Neural cell (in vitro differentiated cells): ENCODE data around the gene VAV2. TPM values are rescaled to one million over a fixed set of nuclear protein-coding genes. Genes with fewer than 3 reads are reported as not detected.
A peak's percentile ranks its signal among the peaks of the same experiment; 100 is the strongest.

Experiments
- H2AFZ ChIP-seq: fragments of 200-600, 300-800 bp; sonication (generic), shearing (Covaris generic); 2 replicates; pipeline ENCODE4 v1.6.0; 2014; ENCODE audit warnings: low read depth, mild to moderate bottlenecking, antibody characterized with exemption, low read length, moderate library complexity
- H3F3A ChIP-seq: fragments of 200-600 bp; shearing (Covaris generic); 2 replicates; pipeline ENCODE4 v1.6.1; 2016; ENCODE audit warnings: mild to moderate bottlenecking, moderate library complexity, mixed read lengths, antibody characterized with exemption, low read length; ENCODE audit not compliant: insufficient read depth, poor library complexity, severe bottlenecking
- H3K27ac ChIP-seq: fragments of 200-600, 300-800 bp; sonication (generic), shearing (Covaris generic); 2 replicates; pipeline ENCODE4 v1.5.1; 2014; ENCODE audit warnings: mild to moderate bottlenecking, low read length, moderate library complexity
- H3K27me3 ChIP-seq: fragments of 300-800, 200-600 bp; sonication (generic), shearing (Covaris generic); 2 replicates; pipeline ENCODE4 v1.6.0; 2014; ENCODE audit warnings: mild to moderate bottlenecking, low read depth, low read length, moderate library complexity; ENCODE audit not compliant: insufficient read depth
- H3K36me3 ChIP-seq: fragments of 300-800, 200-600 bp; sonication (generic), shearing (Covaris generic); 2 replicates; pipeline ENCODE4 v1.5.1; 2014; ENCODE audit warnings: mild to moderate bottlenecking, antibody characterized with exemption, low read length, moderate library complexity; ENCODE audit not compliant: insufficient read depth
- H3K4me2 ChIP-seq: fragments of 300-800, 200-600 bp; sonication (generic), shearing (Covaris generic); 2 replicates; pipeline ENCODE4 v1.6.0; 2014; ENCODE audit warnings: mild to moderate bottlenecking, low read length
- H3K4me3 ChIP-seq: fragments of 300-800, 200-600 bp; sonication (generic), shearing (Covaris generic); 2 replicates; pipeline ENCODE4 v1.5.1; 2014; ENCODE audit warnings: mild to moderate bottlenecking, low read length, moderate library complexity
- H3K79me2 ChIP-seq: fragments of 200-600 bp; shearing (Covaris generic); replicated peaks from 2 replicates; pipeline ENCODE4 v1.6.0; 2014; ENCODE audit warnings: mild to moderate bottlenecking, low read length, moderate library complexity; ENCODE audit not compliant: insufficient read depth
- H3K9ac ChIP-seq: fragments of 300-800, 200-600 bp; sonication (generic), shearing (Covaris generic); 2 replicates; pipeline ENCODE4 v1.6.1; 2016; ENCODE audit warnings: mild to moderate bottlenecking, low read length, mixed read lengths
- H3K9me2 ChIP-seq: fragments of 200-600 bp; shearing (Covaris generic); 2 replicates; pipeline ENCODE4 v1.6.1; 2016; ENCODE audit warnings: mild to moderate bottlenecking, low read length, mixed read lengths; ENCODE audit not compliant: insufficient read depth
- H3K9me3 ChIP-seq: fragments of 200-600, 300-800 bp; sonication (generic), shearing (Covaris generic); 2 replicates; pipeline ENCODE4 v1.6.1; 2016; ENCODE audit warnings: mild to moderate bottlenecking, mixed run types, low read length, moderate library complexity, mixed read lengths
- H4K20me1 ChIP-seq: fragments of 200-600 bp; shearing (Covaris generic); 2 replicates; pipeline ENCODE4 v1.6.1; 2016; ENCODE audit warnings: mild to moderate bottlenecking, mixed run types; ENCODE audit not compliant: insufficient read depth
- EP300 ChIP-seq: fragments of 450-650 bp; conservative IDR thresholded peaks from 2 replicates; pipeline ENCODE4 v1.6.1; 2014; ENCODE audit warnings: antibody characterized with exemption, mild to moderate bottlenecking, moderate library complexity; ENCODE audit not compliant: poor library complexity, severe bottlenecking
- POLR2AphosphoS5 ChIP-seq: IDR thresholded peaks from 2 replicates; pipeline ENCODE4 v1.6.1; 2012
- RAD21 ChIP-seq: fragments of 450-650 bp; conservative IDR thresholded peaks from 2 replicates; pipeline ENCODE4 v1.6.1; 2014; ENCODE audit warnings: antibody characterized with exemption, mild to moderate bottlenecking, moderate library complexity
- SMC3 ChIP-seq: fragments of 450-650 bp; conservative IDR thresholded peaks from 2 replicates; pipeline ENCODE4 v1.6.1; 2014; ENCODE audit warnings: antibody characterized with exemption, mild to moderate bottlenecking, moderate library complexity; ENCODE audit not compliant: poor library complexity
- TAF1 ChIP-seq: IDR thresholded peaks from 2 replicates; pipeline ENCODE4 v1.6.1; 2012; ENCODE audit warnings: low read depth
- polyA plus RNA-seq: library from polyadenylated mRNA; depleted of rRNA; stranded (reverse); fragments of >200 nt; gene quantifications from 2 replicates; pipeline ENCODE4 v1.2.3, GENCODE V29; 2014
- TF ChIP-seq, protein P1 (sequence below): fragments of 450-650 bp; IDR thresholded peaks from 2 replicates; pipeline ENCODE4 v1.5.1; 2014; ENCODE audit warnings: antibody characterized with exemption, mild to moderate bottlenecking, moderate library complexity; ENCODE audit not compliant: poor library complexity, severe bottlenecking
- TF ChIP-seq, protein P2 (sequence below): IDR thresholded peaks from 2 replicates; pipeline ENCODE4 v1.6.1; 2012; ENCODE audit warnings: borderline replicate concordance

VAV2 gene
- polyA plus RNA-seq, 1 donor from 2014 or later, result 35.2 TPM

DNA sequence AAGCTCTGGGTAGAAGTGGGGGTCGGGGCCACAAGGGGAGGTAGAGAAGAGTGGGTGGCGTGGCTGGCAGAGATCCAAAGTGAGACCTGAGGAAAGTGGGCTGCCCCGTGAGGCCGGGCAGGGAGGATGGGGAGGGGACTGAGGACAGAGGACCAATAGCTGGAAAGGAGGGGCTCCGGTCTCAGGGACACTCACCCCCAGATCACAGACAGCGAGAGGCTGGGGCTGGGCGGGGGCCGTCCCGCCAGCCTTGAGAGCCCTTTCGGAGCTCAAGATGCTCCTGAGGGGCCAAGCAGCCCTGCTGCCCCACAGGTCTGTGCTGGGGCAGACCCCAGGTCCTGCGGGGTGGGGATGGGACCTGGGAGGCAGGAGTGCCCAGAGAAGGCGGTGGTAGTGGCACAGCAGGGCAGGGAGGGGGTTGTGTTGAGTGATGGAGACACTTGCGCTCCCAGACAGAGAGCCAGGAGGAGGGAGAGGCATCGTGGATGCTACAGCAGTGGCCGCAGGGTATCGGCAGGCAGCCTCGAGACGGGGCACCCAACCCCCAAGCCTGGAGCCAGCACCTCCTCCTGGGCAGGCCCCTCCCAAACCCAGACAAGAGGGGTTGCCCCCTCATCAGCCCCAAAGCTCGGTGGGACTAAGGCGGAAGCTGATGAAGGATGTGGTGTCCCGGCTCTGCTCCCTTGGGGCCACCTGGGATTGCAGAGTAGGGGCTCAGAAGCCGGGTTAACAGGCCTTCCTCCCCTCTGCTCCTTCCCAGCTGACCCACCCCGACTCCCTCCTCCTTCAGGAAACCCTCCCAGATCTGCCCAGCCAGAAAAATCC, 257.3 kb downstream of the VAV2 start:
- Histone ChIP-seq H4K20me1 (no peaks in the 10 kb centered on the region), H3K79me2 (no peaks in the 10 kb centered on the region), H3K4me2 (no peak overlapping the region), H3K27me3 (no peaks in the 10 kb centered on the region), H3K9ac (peak overlapping the region; percentile 23), H3K27ac (no peak overlapping the region), H3F3A (no peaks in the 10 kb centered on the region), H3K36me3 (no peaks in the 10 kb centered on the region), H3K4me3 (no peak overlapping the region), H2AFZ (no peak overlapping the region), H3K9me3 (no peaks in the 10 kb centered on the region), H3K9me2 (no peaks in the 10 kb centered on the region)
- TF ChIP-seq, protein P1, sequence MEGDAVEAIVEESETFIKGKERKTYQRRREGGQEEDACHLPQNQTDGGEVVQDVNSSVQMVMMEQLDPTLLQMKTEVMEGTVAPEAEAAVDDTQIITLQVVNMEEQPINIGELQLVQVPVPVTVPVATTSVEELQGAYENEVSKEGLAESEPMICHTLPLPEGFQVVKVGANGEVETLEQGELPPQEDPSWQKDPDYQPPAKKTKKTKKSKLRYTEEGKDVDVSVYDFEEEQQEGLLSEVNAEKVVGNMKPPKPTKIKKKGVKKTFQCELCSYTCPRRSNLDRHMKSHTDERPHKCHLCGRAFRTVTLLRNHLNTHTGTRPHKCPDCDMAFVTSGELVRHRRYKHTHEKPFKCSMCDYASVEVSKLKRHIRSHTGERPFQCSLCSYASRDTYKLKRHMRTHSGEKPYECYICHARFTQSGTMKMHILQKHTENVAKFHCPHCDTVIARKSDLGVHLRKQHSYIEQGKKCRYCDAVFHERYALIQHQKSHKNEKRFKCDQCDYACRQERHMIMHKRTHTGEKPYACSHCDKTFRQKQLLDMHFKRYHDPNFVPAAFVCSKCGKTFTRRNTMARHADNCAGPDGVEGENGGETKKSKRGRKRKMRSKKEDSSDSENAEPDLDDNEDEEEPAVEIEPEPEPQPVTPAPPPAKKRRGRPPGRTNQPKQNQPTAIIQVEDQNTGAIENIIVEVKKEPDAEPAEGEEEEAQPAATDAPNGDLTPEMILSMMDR, result no peak
- no peak for TF ChIP-seq POLR2AphosphoS5
- TF ChIP-seq TAF1, result no peak
- TF ChIP-seq SMC3, result no peak

DNA sequence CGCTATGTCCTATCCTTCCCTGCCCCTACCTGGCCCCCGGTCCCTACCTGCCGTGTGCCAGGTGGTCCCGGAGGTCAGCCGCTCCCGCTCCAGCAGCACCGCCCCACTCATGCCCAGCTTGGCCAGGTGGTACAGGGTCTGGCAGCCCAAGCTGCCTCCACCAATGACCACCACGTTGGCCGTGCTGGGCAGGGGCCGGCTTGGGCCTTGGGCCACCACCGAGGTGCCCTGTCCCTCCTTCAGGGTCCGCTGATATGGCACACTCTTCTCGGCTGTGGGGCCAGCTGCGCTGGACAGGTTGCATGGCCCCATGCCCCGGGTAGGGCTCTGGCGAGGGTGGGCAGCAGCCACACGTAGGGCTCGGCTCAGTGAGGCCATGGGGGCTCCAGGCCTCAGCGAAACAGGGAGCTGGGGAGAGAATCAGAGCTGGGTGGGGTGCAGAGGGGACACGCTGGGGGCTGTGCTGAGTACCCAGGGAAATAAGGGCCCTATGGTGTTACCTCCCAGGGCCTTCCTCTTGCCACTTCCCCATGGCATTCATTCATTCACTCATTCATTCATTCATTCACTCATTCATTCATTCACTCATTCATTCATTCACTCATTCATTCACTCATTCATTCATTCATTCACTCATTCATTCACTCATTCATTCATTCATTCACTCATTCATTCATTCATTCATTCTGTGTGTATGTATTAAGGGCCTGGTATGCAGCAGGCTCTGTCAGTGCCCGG, 258.2 kb downstream of the VAV2 start:
- no peaks in the 10 kb centered on the region for H3K9me3 ChIP-seq
- no peak overlapping the region for H3K9ac ChIP-seq
- H3F3A ChIP-seq, result no peaks in the 10 kb centered on the region
- H2AFZ ChIP-seq, result no peak overlapping the region
- H4K20me1 ChIP-seq, result no peaks in the 10 kb centered on the region
- no peaks in the 10 kb centered on the region for H3K36me3 ChIP-seq
- no peaks in the 10 kb centered on the region for H3K9me2 ChIP-seq
- no peaks in the 10 kb centered on the region for H3K27me3 ChIP-seq
- no peak overlapping the region for H3K4me2 ChIP-seq
- H3K27ac ChIP-seq, result no peak overlapping the region
- no peak overlapping the region for H3K4me3 ChIP-seq
- no peaks in the 10 kb centered on the region for H3K79me2 ChIP-seq
- TF ChIP-seq, protein P2, sequence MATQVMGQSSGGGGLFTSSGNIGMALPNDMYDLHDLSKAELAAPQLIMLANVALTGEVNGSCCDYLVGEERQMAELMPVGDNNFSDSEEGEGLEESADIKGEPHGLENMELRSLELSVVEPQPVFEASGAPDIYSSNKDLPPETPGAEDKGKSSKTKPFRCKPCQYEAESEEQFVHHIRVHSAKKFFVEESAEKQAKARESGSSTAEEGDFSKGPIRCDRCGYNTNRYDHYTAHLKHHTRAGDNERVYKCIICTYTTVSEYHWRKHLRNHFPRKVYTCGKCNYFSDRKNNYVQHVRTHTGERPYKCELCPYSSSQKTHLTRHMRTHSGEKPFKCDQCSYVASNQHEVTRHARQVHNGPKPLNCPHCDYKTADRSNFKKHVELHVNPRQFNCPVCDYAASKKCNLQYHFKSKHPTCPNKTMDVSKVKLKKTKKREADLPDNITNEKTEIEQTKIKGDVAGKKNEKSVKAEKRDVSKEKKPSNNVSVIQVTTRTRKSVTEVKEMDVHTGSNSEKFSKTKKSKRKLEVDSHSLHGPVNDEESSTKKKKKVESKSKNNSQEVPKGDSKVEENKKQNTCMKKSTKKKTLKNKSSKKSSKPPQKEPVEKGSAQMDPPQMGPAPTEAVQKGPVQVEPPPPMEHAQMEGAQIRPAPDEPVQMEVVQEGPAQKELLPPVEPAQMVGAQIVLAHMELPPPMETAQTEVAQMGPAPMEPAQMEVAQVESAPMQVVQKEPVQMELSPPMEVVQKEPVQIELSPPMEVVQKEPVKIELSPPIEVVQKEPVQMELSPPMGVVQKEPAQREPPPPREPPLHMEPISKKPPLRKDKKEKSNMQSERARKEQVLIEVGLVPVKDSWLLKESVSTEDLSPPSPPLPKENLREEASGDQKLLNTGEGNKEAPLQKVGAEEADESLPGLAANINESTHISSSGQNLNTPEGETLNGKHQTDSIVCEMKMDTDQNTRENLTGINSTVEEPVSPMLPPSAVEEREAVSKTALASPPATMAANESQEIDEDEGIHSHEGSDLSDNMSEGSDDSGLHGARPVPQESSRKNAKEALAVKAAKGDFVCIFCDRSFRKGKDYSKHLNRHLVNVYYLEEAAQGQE, result no peak
- TF ChIP-seq RAD21, result no peak
- no peak for TF ChIP-seq POLR2AphosphoS5
- TF ChIP-seq SMC3, result no peak
- TF ChIP-seq, protein P1, result no peak
- no peak for TF ChIP-seq EP300
